ENCODE data around the gene POLR2J.
A peak's percentile ranks its signal among the peaks of the same experiment; 100 is the strongest.
"Not testable (repeated sequence)": the region's sequence is repeated elsewhere in the genome, so short reads cannot be mapped to it uniquely, and the experiment has no call there.

POLR2J gene

GRCh38 chr7:102494473-102495149 is 15.9 kb upstream of the POLR2J start:
- not testable (repeated sequence) for DNase-seq (ENCODE audit: low read depth in 2 of 2)

GRCh38 chr7:102494026-102494425 is 15.3 kb upstream of the POLR2J start:
- DNase-seq (ENCODE audit: low read depth in 2 of 2) = not testable (repeated sequence)

- not testable (repeated sequence) for DNase-seq (ENCODE audit: low read depth in 2 of 2)
These were observed 14.7 kb upstream of the POLR2J start for GRCh38 chr7:102493220-102493935.

GRCh38 chr7:102490529-102491075 is 11.9 kb upstream of the POLR2J start:
- peak; percentile 55 to 74 for DNase-seq (ENCODE audit: low read depth in 2 of 2)

- DNase-seq (ENCODE audit: low read depth in 2 of 2) = not testable (repeated sequence)
These were observed 5.6 kb upstream of the POLR2J start for GRCh38 chr7:102484317-102484716.

GRCh38 chr7:102481962-102482361 is 3.2 kb upstream of the POLR2J start:
- not testable (repeated sequence) for DNase-seq (ENCODE audit: low read depth in 2 of 2)

GRCh38 chr7:102479982-102480637 is 1.4 kb upstream of the POLR2J start:
- not testable (repeated sequence) for DNase-seq (ENCODE audit: low read depth in 2 of 2)

- not testable (repeated sequence) for DNase-seq (ENCODE audit: low read depth in 2 of 2)
These were observed 475 bp upstream of the POLR2J start for GRCh38 chr7:102479209-102479584.

GRCh38 chr7:102474736-102475435 is 3.8 kb downstream of the POLR2J start:
- DNase-seq (ENCODE audit: low read depth in 2 of 2) = not testable (repeated sequence)

GRCh38 chr7:102474116-102474515 is 4.6 kb downstream of the POLR2J start:
- not testable (repeated sequence) for DNase-seq (ENCODE audit: low read depth in 2 of 2)

- DNase-seq (ENCODE audit: low read depth in 2 of 2) = no peak
These were observed 5.3 kb downstream of the POLR2J start for GRCh38 chr7:102473271-102473991.

- DNase-seq (ENCODE audit: low read depth in 2 of 2) = no peak
These were observed 6.3 kb downstream of the POLR2J start for GRCh38 chr7:102472126-102473041.

GRCh38 chr7:102471791-102472125 is 7.0 kb downstream of the POLR2J start:
- DNase-seq (ENCODE audit: low read depth in 2 of 2) = no peak

- DNase-seq (ENCODE audit: low read depth in 2 of 2) = no peak
These were observed 8.5 kb downstream of the POLR2J start for GRCh38 chr7:102469972-102470825.

- DNase-seq (ENCODE audit: low read depth in 2 of 2) = no peak
These were observed 9.3 kb downstream of the POLR2J start for GRCh38 chr7:102469351-102469971.

GRCh38 chr7:102468478-102469350 is 10.0 kb downstream of the POLR2J start:
- no peak for DNase-seq (ENCODE audit: low read depth in 2 of 2)

GRCh38 chr7:102467581-102468477 is 10.9 kb downstream of the POLR2J start:
- DNase-seq (ENCODE audit: low read depth in 2 of 2) = no peak

All from stimulated activated CD4-positive, alpha-beta T cell treated with anti-CD3 and anti-CD28 coated beads, Interleukin-4, amount 100 ng/mL, for 48 hours (primary cell).